Sigmoid colon (tissue), 4 donors: ENCODE data around the gene SYT17.

Experiments used
- EP300 ChIP-seq, 4 donors: sonication (generic); formaldehyde crosslinking; IDR thresholded peaks; one replicate each; pipeline ENCODE4 v1.6.1; 2017; ENCODE audit warnings: antibody characterized with exemption in 4 of 4
- TF ChIP-seq, protein P1 (sequence below), 4 experiments: fragments of 450-650 bp in 3 of 4; fragments of 200-600 bp in 1 of 4; IDR thresholded peaks; one replicate each; pipeline ENCODE4 v1.5.1; 2016 to 2019; ENCODE audit warnings: antibody characterized with exemption in 4 of 4, mild to moderate bottlenecking in 3 of 4, moderate library complexity in 2 of 4

DNA sequence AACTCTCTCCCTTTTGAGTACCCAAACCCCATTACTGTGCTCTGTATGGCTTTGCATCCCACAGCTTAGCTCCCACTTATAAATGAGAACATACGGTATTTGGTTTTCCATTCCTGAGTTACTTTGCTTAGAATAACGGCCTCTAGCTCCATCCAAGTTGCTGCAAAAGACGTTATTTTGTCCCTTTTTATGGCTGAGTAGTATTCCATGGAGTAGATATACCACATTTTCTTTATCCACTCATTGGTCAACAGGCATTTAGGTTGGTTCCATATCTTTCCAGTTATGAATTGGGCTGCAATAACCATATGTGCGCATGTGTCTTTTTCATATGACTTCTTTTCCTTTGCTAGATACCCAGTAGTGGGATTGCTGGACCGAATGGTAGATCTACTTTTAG, 19.9 kb upstream of the SYT17 start:
- no peak for TF ChIP-seq EP300 (IDR thresholded peaks at IDR 0.05)
- TF ChIP-seq, protein P1, sequence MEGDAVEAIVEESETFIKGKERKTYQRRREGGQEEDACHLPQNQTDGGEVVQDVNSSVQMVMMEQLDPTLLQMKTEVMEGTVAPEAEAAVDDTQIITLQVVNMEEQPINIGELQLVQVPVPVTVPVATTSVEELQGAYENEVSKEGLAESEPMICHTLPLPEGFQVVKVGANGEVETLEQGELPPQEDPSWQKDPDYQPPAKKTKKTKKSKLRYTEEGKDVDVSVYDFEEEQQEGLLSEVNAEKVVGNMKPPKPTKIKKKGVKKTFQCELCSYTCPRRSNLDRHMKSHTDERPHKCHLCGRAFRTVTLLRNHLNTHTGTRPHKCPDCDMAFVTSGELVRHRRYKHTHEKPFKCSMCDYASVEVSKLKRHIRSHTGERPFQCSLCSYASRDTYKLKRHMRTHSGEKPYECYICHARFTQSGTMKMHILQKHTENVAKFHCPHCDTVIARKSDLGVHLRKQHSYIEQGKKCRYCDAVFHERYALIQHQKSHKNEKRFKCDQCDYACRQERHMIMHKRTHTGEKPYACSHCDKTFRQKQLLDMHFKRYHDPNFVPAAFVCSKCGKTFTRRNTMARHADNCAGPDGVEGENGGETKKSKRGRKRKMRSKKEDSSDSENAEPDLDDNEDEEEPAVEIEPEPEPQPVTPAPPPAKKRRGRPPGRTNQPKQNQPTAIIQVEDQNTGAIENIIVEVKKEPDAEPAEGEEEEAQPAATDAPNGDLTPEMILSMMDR (IDR thresholded peaks at IDR 0.05), result no peak
